Left renal pelvis (tissue), 4 donors: ENCODE data around the gene RHOH. TPM values are rescaled to one million over a fixed set of nuclear protein-coding genes. Genes with fewer than 3 reads are reported as not detected.

Experiments used
- DNase-seq, 4 donors: peaks; one replicate each; pipeline ENCODE4 v3.0.0-alpha.2; 2013; ENCODE audit warnings: low read depth in 4 of 4, low spot score in 3 of 4
- polyA plus RNA-seq, 4 donors: library from polyadenylated mRNA; unstranded; fragments of 120-200 nt; gene quantifications; one replicate each; pipeline ENCODE4 v1.2.1, GENCODE V29; 2013; ENCODE audit not compliant: insufficient read length in 4 of 4

The RHOH gene
- polyA plus RNA-seq, 4 donors: 0.67 to 1.0 (median 0.85) TPM

DNA sequence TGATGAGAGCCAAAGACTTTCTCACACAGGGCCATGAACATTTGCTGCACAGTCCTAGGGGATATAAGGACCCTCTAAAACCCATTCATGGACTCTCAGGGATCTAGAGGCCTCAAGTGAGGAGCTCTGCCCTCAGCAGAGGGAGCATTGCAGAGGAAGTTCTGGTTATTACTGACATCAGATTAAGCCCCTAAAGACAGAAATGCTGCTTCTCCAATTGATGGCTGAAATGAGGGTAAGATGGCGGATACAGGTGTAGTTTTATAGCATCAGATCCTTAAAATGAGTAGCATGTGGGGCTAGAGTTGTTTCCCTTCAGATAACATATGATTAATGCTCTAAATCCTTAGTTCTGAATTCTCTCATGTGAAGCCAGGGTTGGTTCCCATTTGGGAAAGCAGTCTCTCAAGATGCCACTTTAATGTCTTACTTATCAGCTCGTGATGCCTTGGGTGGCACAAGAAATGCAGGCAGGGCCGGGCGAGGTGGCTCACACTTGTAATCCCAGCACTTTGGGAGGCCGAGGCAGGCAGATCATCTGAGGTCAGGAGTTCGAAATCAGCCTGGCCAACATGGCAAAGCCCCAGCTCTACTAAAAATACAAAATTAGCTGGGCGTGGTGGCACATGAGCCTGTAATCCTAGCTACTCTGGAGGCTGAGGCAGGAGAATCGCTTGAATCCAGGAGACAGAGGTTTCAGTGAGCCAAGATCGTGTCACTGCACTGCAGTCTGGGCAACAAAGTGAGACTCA, 7.9 kb downstream of the RHOH start:
- DNase-seq: no peak

DNA sequence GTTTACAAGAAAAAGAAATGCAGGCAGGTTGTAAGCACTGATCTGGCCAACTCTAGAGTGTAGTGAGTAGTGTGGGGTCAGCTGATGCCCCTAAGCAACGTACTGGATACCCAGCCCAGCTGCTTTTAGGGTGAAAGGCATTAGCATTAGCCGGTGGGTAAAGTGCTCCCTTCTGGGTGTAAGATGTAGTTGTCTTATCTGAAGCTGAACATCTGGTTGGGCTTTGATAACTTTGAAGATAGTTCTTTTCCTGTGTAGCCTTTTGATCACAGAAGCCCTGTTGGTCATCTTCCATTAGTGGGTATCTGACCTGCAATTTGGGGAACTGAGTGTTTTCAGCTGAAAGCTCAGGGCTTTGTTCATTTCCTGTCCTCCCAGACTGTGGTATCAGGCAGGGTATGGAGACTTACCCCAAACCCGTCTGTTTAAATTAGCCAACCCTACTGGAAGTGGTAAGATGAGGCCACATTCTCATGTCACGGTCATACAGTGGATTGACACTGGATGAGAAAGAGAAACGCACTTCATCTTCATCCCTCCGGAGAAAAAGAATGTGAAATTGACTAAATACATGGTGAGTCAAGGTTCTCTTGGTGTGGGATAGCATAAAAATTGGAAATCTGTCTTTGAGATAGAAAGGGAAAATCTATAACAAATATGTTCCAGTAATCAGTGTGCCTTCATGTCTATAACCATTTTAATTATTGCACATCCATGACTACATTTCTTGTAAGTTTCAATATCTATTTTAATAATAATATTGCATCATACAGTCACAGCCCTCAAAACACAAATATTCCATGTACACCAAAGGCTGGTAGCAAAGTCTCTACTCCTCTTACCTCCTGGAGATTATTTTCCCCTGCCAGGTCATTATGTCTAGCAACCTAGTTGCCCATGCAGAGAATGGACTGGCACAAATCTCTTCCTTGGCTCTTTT, 8.7 kb downstream of the RHOH start:
- DNase-seq: no peak

DNA sequence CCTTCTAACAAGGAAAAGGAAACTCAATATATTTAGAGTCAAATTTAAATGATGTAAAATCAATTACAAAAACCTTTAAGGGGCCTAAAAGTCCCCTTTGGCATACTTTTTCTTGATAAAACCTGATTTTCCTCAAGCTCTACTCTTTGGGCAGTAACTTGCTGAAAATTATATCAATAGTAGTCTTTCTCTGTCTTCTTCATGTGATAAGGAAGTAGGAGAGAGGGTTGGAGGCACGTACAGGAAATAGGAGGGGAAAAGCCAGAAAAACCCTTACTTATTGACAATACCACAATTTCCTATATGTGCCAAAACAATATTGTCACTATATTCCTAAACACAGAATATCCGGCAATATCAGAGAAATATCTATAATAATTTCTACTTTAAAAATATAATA, 9.6 kb downstream of the RHOH start:
- DNase-seq: no peak

DNA sequence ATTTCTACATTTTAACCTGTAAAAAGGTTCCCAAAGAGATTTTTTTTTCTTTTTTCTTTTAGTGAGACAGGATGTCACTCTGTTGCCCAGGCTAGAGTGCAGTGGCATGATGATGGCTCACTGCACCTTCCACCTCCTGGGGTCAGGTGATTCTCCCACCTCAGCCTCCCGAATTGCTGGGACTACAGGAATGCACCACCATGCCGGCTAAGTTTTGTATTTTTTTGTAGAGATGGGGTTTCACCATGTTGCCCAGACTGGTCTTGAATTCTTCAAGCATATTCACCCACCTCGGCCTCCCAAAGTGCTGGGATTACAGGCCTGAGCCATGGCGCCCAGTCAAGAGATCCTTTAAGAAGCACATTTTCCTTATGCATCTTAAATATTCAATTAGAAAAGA, 12.6 kb downstream of the RHOH start:
- no peak for DNase-seq

DNA sequence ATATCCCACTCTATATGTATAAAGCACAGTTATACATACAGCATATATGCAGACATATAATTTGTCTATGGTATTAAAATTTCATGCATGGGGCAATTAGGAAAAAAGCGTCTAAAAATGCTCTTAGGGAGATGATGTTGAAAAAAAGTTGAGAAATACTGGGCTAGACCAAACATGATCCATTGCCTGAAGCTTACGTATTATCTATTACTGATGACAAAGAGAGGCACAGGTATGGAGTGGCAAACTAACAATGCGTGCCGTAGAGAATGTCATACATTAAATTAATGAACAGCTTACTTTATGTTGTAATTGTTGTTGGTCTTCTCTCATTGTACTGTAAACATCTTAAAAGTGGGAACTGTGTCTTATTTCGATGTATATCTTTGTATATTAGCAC, 13.9 kb downstream of the RHOH start:
- DNase-seq: no peak

DNA sequence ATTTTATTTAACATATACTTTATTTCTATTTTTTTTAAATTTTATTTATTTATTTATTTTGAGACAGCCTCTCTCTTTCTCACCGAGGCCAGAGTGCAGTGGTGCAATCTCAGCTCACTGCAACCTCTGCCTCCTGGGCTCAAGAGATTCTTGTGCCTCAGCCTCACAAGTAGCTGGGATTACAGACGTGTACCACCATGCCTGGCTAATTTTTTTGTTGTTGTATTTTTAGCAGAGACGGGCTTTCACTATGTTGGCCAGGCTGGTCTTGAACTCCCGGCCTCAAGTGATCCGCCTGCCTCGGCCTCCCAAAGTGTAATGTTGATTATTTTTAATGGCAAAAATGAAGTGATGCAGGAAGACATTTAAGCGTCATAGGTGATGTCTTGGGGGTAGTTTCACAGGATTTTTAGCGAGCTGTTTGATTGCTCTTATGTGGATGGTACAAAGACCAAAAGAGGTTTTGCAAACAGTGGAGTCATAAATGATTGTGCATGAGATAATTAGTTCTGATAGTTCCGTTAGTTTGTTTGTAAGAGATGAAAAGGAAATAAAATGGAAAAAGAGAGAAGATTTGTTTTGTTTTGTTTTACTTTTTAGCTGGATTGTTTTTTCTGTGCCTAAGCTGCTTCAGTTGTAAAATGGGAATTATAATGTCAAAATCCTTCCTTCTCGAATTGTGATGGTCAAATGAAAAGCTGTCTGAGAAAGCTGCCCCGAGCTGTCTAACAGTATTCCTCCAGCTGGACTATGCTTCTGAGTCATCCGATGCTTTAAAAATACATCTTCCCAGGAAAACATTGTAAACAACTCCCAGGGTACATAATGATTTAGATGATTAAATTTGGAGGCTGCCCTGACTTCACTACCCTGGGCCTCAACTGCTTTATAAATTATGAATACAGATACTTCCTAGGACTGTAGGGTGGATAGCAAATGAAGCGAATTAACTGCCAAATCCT, 14.7 kb downstream of the RHOH start:
- no peak for DNase-seq

DNA sequence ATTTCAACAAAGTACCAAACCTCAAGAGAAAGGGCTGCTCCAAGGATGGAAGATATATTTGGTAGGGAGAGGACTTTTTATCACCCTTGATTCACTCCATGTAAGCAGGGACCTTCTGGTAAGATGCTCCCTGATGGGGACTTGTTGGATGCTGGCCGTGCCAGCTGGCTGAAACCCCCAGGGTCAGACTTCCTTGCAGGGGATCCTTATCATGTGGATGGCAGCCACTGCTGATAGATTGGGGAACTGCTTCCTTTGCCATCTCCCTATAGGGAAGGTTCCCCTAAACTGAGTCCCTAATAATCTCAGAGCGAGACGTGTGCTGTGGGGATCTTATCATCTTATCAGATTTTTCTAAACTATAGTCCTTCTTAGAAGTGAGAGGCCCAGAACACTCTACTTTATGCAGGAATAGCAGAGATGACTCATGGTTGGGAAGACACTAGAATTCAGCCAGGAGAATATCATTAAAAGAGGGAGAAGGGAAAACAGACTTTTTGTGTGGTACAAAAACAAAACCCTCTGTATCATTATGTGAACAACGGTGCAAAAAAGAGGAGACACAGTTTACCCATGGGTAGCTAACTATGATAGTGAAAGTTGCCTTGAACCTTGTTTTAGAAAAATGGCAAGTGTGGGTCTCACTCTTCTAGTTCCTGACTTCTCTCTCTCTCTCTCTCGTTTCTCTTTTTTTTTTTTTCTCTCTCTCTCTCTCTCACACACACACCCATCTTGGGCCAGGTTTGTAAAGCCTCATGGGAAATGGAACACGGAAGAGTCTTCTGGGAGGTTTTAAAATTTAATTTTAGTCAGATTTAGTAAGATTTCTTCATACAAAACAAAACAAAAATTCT, 16.1 kb downstream of the RHOH start:
- DNase-seq: no peak

DNA sequence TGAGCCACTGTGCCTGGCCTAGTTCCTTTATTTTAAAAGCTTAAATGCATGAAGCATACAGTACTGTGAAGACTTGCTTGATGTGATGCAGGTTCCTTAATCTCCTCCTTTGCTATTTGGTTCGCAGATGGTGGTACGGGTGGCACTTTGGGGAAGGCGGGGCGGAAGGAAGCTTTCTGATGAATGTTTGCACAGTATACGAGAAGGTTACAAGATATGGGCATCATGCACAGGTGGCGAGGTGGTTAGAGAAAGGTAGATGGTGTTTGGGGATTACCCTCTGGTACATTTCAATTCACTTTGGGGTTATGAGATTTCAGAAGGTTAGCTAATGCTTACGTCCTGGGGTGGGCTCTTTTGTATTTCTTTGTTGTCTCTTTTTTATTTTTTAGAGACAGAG, 17.2 kb downstream of the RHOH start:
- no peak for DNase-seq

DNA sequence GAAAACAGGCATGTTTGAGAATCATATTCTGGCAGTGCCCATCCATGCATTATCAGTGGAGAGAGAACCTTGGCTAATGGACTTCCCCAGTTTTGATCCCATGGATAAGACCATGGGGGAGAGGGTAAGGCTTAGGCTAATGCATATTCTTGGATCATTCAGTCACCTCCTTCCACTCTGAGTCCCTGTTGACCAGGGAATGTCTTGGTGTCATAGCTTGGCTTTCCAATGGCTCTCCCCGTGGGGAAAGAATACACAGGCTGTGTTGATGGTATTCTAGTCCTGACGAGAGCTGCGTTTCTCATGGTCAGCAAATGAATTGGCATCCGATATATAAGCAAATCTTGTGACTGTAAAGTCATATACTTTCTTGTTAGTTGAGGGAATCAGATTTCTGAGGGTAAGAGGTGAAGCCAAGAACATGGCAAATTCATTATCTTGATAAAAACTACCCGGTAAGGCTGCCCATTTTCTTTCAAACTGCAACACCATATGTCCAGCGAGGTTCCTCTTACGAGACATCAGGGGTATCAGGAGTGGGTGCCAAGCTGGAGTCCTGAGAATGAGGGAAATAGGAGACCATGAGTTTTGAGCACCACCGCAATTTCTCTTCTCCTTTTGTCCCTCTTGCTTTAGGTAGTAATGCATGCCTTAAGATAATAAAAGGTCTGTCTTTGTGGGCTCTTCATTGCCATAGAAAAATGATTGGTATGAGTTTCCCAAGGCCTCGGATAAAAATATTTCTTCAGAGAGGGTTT, 18.0 kb downstream of the RHOH start:
- DNase-seq: no peak

DNA sequence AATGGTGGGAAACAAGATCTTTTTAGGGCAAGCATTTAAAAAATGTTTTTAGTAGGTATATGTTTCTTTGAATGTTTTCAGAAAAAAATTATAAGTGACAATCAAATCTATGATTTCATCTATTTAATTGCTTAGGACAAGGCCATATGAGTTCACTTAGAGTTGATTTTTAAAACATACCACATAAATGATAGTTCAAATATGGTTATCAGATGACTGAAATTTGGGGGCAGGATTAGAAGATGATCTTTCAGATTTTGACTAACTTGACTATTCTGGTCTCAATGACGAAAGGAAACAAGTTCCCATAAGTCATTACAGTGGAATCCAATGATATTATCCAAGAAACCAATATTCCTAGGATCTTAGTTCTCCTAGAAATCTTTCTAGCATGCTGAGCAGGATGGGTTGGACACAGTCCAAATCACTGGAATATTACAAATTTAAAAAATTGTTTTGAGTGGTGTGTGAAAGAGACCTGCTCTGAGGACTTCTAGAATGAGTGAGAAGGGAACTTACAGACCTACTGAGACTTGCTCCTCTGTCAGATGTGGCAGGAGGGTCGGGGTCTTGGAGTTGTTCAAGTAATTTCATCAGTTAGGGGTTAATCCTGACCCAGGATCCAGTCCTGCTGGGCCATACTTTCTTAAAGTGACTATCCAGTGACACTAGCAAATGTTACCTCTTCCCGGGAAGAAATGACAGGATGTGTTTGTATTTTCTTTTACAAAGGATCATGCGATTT, 20.0 kb downstream of the RHOH start:
- no peak for DNase-seq

DNA sequence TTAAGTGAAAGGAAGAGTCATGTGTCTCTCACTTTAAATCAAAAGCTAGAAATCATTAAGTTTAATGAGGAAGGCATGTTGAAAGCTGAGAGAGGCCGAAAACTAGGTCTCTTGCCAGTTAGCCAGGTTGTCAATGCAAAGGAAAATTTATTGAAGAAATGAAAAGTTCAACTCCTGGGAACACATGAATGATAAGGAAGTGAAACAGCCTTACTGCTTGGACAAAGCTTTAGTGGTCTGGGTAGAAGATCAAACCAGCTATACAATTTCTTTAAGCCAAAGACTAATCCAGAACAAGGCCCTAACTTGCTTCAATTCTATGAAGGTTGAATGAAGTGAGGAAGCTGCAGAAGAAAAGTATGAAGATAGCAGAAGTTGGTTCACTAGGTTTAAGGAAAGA, 24.9 kb downstream of the RHOH start:
- DNase-seq: no peak

DNA sequence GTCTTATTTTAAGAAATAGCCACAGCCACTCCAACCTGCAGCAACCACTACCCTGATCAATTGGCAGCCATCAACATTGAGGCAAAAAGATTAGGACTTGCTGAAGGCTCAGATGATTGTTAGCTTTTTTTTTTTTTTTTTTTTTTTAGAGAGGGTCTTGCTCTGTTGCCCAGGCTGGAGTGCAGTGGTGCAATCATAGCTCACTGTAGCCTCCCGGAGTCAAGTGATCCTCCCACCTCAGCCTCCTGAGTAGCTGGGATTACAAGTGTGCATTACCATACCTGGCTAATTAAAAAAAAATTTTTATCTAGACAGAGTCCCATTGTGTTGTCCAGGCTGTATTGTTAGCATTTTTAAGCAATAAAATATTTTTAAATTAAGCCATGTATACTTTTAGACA, 26.5 kb downstream of the RHOH start:
- no peak for DNase-seq

DNA sequence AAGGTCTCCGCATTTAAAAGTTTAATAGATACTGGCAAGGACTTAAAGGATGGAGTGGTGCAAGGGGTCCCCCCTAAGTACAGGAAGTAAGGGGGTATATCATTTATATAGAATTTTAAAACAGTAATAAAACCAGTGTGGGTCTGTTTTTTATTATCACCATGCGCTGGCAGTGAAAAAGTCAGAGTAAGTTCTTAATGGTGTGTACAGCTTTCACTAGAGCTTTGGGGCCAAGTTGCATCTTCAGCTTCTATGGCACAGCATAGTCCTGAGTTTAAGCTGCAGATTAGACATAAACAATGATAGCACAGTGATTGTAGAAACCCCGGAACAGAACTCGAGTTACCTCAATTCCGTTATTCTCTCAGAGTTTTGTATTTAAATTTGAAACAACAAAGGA, 27.6 kb downstream of the RHOH start:
- no peak for DNase-seq

DNA sequence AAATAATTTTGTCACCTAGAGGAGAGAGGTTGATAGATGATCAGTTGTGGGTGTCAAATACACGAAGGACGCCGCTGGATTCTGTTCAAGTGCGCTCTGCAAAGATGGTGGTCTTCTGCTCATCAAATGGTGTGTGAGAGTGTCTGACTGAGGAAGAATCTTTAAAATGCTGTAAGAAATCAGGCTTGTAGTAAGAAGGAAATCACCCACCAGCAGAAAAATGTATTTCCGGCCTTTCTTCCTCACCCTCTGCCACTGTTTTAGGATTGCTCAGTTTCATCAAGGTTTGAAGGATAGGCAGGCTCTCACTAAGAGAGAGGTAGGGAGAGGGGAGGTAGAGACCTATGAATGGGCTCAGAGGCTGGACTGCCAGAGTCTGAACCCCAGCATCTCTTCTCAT, 28.7 kb downstream of the RHOH start:
- no peak for DNase-seq

DNA sequence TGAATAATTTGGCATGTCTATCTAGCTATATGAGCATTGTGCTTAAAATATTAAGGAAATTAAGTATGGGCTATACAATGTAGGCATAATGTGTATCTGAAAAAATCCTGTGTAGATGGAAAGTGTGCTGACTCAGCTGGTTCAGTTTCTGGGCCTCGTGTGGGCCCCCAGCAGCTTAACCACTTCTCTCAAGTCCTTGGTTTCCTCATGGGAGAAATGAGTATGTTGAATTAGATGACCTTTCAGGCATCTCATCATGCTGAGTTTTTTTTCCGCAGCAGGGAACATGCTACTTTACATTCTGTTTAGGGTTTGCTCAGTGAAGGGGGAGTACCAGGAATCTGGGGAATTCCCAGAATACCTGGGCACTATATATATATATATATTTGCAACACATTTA, 30.5 kb downstream of the RHOH start:
- DNase-seq: no peak

DNA sequence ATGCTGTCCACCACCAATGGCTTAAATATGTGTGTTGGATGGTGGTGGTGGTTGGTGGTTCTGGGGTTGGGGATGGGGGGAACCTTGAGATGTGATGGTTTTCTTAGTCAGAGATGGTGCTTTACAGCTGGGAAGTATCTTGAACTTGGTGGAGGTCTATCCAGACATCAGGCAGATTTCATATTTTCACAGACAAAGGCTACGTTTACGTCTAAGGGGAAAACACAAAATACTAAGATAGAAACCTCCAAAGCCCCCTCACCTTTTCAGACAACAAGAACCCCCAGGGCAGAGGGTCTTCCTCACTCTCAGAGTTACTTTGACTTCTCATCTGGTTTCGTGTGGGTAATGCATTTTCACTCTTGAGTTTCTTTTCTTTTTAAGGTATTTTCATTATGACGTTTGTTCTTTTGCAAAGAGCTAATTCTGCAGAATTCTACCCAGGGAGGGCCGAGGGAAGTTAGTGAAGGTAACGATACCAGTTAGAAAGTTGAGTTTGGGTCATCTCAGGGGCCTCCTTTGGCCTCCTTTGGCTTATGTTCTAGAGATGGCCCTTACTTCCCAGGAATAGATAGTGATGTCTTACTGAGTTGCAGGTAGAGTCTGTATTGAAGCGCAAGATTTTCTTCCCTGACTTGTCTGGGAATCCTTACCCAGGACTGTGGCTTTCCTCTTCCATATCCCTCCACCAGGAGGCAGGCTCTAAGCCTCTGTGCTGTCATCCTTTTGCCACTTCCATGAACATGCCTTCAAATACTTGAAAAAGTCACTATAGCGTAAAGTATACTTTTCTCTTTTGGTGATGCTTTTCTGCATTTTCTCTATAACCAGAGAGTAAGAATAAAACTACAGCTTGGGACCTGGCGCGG, 31.9 kb downstream of the RHOH start:
- DNase-seq: no peak

DNA sequence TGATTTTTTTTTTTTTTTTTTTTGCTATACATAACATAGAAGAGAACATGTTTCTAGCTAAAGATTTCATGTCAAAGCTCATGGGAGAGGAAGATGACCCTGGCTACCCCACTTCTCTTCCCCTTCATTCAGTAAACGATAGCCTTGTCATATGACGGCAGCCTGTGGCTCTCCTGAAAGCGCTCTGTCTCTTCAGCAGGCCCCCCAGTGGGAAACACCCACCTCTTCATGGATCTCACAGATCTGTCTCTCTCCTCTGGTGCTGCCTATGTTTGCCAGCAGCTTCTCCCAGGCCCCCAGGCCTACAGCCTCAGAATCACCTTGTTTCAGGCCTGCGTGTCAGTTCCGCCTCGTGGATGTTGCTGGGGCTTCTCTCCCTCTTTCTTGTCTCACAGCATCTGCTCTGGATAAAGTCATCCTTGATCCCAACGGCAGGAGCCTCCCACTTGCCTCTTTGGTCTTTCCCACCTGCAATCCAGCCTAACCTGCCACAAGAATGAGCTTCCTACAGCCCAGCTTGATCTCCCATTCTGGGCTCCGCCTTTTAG, 34.6 kb downstream of the RHOH start:
- no peak for DNase-seq
